HG02852 (cell line): ENCODE data around the gene DNM1L.

Source experiments
- ATAC-seq: cut with Tn5 transposase; IDR thresholded peaks from one replicate; pipeline ENCODE4 v1.9.1; 2021; ENCODE audit warnings: mild to moderate bottlenecking, moderate library complexity; ENCODE audit not compliant: unreplicated experiment

The DNM1L gene

DNA sequence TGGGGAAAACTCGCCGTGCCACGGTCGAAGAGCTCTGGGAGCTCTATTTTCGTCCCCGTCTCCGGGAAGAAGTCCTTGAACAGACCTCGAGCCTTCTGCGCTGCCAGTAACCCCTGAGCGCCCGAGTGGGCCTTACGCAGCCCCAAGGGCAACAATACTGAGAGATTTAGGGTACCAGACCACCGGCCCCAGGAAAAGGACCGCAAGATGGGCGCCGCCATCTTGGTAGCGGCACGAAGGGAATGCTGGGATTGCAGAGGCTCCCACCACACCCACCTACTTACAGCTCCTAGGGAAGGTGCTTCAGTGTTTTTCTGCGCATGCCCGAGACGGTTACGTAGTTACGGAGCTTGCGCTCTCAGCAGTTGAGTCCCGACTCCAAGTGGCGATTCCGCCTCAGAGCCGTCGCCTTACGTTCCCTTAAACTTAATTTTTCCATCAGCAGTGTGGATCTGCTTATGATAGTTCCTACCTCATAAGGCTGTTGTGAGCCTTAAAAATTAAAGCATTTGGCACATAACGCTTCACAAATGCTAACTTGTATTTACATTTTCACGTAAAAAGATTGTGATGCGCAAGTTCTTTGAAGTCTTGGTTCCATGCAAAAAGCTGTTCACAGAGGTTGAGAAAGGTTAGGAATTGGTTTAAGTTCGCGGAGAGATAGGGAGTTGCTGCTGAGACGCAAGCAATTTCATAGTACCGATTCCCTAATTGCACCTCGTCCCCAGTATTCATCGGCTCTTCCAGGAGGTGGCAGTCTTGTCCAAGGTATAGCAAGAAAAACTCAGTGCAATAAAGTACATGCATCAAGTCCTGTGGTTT lies 76.8 kb downstream of the DNM1L start, which contains the start of gene YARS2:
YARS2 (minus strand) TSS at position 244 of the 822 bp plus-strand sequence; CDS start at position 221, 23 bp downstream.
- peak; percentile 90 for ATAC-seq

DNA sequence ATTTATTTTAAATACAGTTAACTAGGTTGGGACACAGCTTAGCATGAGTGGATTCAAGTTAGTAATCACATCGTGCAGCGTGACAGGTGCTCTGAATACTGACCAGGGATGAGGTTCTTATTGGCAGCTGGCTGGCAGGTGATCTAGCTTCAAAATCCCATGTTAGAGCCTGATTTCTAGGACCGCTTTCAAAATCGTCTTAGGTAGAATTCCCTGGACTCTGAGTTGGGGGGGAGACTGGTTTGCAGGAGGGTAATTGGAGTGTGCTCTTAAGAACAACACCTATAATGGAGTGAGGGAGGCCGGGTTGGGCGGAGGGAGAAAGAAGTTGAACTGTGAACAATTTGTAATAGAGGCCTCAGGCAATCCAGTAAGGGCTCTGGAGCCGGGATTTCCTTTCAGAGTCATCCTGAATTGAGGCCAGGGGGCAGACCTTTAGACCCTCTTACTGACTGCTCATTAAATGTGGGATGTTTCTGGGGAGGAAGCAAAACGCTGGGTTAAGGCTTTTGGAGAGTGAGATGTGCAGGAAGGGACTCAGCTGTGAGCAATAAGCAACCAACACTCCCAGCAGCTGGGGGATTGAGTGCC lies 77.5 kb downstream of the DNM1L start:
- no peak for ATAC-seq

DNA sequence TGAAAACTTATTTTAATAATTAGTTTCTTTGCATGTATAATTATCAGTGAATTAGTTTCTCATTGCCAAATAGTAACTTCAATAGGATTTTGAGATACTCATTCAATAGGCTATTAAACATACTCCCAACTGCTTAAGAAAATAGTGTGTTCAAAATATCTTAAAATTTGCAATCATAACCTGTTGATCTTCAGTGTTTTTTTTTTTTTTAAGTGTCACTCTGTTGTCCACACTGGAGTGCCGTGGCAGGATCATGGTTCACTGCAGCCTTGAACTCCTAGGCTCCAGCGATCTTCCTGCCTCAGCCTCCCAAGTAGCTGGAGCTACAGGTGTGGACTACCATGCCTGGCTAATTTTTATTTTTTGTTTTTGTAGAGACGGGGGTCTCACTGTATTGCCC lies 78.1 kb downstream of the DNM1L start:
- no peak for ATAC-seq

DNA sequence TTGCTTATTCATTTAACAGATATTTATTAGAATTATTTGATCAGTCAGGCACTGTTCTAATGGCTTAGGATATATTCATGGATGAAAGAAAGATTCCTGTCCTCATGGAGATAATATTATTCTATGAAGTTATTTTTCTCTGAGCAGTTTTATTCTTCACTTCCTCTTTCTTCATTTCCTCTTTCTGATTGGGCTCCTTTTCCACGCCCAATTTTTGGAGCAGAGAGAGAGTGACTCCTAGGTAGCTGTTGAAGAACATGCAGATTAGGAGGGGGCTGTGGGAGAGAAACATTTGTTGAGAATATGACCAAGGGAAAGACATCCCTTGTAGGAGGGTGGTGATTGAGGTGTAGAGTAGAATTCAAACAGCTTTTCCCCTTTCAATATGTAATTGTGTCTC lies 82.6 kb downstream of the DNM1L start:
- ATAC-seq = no peak

DNA sequence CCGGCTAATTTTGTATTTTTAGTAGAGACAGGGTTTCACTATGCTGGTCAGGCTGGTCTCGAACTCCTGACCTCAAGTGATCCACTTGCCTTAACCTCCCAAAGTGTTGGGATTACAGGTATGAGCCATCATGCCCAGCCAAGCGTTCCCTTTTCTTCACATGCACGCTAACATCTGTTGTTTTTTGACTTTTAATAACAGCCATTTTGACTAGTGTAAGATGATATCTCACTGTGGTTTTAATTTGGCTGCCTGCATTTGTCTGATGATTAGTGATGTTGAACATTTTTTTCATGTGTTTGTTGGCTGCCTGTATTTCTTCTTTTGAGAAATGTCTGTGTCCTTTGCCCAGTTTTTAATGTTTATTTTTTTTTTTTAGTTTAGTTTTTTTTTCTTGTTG lies 86.8 kb downstream of the DNM1L start:
- ATAC-seq = no peak

DNA sequence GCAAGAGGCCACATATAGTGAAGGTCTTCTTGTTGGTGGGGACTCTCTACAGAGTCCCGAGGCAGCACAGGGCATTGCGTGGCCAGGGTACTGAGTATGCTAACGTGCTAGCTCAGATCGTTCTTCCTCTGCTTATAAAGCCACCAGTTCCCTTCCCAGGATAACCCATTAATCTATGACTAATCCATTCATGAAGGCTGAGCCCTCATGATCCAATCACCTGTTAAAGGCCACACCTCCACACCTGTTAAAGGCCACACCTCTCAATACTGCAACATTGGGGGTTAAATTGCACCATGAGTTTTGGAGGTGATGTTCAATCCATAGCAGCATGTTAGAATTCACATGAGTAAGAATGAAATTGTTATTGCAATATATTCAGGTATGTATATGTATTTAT lies 89.4 kb downstream of the DNM1L start:
- no peak for ATAC-seq

DNA sequence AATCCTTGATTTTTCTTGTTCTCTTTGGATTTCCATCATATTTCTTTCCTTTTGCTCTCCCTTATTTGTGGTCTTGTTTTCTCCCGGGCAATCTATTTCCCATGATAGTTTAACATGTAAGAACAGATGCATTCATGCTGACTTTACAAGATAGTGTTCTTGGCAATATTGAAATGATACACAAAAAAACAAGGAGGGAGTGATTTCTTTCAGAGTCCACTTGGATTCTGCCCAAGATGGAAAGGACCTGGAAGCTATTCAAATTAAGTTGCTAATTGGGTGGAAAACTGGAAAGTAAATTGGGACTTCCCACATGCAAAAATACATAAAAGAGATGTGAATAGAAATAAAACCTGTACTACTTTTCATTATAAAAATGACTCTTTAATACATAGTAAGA lies 91.0 kb downstream of the DNM1L start:
- no peak for ATAC-seq

DNA sequence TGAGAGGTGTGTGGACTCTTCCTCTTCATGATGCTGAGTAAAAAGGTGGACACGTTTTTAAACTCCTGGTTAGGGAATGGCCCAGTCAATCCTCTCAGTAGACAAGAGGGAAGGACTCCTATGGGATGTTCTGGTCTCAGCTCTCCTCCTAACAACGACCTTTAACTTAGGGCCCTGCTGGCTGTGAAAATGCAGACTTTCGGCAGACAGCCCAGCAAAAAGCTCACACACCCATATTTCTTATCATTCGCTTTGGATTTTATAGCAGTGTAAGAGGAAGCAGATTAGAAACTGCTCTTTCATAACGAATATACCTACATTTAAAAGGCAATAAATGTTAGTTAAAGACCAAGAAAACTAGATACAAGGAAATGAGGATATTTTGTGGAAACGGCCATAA lies 94.6 kb downstream of the DNM1L start:
- ATAC-seq = no peak

DNA sequence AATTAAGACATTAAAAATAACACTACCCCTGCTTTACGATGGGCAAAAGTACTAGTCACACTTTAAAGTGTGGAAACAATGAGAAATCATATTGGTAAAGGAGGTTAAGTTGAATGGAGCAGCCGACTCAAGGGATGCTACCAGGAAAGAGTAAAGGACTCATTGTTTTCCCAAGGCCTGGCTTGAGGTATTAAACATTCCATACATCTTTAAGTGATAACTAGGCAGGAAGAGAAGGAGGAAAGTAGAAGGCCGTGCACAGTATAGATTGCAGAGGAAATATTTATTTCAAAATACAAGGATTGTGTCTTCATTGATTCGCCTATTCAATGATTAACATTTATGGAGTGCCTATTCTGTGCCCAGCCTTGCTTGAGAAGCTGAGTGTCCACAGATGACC lies 97.2 kb downstream of the DNM1L start:
- no peak for ATAC-seq

DNA sequence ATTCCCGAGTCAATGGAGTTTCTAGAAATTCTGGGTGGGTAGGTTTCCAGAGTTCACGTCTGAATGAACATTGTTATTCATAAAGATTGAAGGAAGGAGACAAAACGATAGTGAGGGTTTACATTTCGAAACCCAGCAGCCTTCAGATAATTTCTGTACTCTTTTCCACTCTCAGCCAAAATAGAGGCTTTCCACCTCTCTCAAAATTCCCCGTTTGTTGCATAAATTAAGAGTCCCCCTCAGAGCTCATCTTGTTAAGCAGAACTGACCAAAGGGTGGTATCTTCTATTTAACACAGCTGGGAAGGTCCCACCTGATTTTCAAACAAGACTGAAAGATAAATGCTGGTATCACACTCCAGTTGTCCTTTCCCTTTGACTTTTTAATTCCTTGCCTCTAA lies 98.1 kb downstream of the DNM1L start:
- ATAC-seq = peak; percentile 79

DNA sequence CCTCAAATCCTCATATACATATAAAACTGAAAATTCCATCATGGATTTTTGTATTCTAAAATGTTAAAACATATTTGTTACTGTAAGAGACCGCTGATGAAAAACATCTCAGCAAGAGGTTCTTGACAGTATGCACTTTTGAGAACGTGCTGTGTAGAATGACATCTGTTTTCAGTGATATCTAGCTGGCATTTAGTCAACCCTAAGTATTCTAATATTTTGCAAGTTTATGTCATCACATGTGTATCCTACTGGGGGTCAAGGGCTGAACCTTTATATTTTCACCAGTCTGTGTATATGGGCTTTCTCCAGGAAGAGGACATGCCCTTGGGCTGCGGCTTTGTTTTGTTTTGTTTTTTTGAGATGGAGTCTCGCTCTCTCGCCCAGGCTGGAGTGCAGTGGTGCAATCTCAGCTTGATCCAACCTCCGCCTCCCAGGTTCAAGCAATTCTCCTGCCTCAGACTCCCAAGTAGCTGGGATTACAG lies 98.6 kb downstream of the DNM1L start:
- no peak for ATAC-seq

DNA sequence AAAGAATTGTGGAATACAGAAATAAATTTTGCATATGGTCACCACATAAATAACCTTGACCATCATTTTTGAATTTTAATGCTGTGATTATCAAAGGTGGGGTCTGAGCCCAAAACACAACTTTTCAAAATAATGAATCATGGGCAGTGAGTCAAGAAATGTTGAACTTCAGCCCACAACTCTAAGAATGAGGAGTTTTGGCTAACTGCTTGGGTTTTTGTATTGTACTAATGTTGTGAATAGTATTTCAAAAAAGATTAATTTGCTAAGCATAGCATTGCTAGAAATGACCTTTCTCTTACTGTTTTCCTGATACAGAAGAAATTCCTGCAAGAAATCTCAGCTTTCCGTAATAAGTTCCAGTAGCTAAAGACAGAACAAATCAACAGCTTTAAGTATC lies 101.0 kb downstream of the DNM1L start:
- ATAC-seq = no peak

DNA sequence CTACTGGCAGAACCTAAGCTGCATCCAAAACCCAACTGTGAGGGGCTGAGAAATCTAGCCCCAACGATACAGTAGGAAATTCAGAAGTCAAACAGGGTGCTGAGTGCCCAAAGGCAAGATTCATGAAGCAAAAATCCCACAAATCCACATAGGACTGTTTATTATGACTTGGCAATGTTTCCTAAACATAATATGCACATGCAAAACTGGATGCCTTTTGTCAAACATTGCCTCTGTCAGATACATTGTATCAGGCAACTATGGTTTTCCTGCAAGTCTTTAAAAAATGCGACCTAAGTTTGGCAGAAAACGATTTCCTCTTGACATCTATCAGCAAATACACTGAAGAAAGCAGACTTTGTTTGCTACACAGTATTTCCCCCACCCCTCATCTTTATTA lies 103.9 kb downstream of the DNM1L start:
- ATAC-seq = no peak

DNA sequence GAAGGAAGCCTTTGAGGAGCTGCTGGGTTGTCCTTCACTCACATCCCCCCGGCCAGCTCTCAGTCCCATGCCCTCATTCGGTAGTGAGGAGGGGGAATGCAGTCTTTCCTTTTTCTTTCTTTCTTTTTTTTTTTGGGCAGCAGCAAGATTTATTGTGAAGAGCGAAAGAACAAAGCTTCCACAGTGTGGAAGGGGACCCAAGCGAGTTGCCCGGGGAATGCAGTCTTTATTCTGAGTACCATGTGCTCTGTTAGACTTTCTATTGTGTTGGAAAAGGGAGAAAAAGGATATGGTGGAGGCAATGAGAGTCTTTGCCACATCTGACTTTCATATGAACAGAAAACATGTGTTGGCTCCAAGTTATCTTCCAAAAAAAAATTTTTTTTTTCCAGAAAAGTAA lies 106.5 kb downstream of the DNM1L start:
- no peak for ATAC-seq

DNA sequence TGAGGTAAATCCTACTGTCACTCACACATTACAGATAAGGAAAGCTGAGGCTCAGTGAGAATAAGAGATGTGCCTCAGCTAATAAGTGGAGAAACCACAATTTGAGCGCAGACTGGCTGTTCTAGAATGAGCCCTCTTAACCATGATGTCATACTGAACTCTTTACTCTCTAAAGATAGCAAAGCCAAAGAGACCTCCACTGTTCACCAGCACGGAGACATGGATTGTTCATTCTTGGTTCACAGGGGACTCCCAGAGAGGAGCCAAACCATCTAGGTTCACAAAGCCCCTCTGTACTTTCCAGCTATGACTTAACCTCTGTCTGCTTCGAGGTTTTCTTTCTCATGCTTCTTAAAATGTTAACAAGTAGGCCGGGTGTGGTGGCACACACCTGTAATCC lies 109.3 kb downstream of the DNM1L start:
- peak; percentile 59 for ATAC-seq

DNA sequence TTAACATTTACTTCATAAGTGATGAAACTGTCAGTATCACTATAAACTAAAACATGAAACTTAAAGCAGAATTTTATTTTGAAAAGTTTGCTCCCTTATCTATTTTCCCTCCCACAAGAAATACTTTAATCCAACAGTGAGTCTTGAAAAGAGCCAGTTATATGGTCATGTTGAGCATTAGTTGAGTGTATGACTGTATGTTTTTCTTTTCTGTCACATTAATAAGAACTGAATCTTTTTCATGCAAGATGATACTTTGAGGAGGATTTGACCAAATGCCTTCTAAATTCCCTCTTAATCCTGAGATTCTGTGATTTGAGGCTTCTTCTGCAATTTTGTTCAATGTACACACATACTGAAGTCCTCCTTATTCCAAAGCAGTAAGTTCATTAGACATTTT lies 110.3 kb downstream of the DNM1L start:
- no peak for ATAC-seq

DNA sequence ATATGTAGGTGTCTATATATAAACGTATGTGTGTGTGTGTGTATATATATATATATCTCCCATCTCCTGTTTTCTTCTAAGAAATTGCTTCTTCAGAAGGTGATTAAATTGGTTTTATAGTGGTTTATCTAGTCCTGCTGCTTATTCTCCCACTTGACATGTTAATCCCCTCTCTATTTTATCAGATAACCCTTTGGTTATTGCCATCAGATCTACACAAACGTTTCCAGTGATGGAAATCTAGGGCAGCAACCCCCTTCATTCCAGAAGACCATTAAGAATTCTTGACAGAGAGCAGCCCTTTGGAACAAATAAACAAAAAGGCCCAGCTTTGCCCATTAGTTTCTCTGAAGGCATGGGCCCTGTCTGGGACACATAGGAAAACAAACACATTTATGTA lies 110.8 kb downstream of the DNM1L start:
- no peak for ATAC-seq

DNA sequence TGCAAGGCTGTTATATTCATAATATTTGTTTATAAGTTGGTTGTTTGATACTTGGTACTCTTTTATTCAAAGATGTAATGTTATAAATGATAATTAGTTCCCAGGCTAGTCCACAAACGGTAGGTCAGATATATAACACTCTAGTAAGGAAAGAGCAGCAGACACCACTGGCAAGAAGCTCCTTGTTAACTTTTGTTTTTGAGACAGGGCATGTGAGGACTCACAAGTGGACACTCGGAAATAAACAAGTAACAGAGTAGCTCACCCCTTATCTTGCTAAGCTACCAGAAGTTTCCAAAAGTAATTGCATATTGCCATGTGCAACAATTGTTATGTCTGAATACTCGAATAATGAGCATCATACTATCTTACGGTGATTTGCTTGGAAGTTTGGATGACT lies 115.2 kb downstream of the DNM1L start:
- ATAC-seq = no peak
